ENCODE results near the gene FDXR.

GRCh38 chr17:74864297-74864865 lies 8.4 kb downstream of the FDXR start:
- TF ChIP-seq CTCF (IDR thresholded peaks at IDR 0.05) = no peak
- no peak for TF ChIP-seq POLR2A (IDR thresholded peaks at IDR 0.05)

All from right lobe of liver (tissue), 4 donors.